OCI-LY7 (cell line): ENCODE measurements around the gene RSPRY1.
"Not testable (repeated sequence)": the region's sequence is repeated elsewhere in the genome, so short reads cannot be mapped to it uniquely, and the experiment has no call there.

Experiments used
- CTCF ChIP-seq: fragments of 200-600 bp; sonication (generic); conservative IDR thresholded peaks from 2 replicates; pipeline ENCODE4 v1.5.1; 2014; ENCODE audit warnings: mild to moderate bottlenecking, antibody characterized with exemption, low read length, moderate library complexity, mixed read lengths
- EZH2phosphoT487 ChIP-seq: fragments of 200-600 bp; sonication (generic); IDR thresholded peaks from 2 replicates; pipeline ENCODE4 v1.6.1; 2018; ENCODE audit warnings: low read depth, borderline replicate concordance, mild to moderate bottlenecking, mixed run types, antibody characterized with exemption, low read length, moderate library complexity, mixed read lengths

GRCh38 chr16:57187902-57188710 lies 2.0 kb downstream of the RSPRY1 start:
- TF ChIP-seq CTCF, EZH2phosphoT487: not testable (repeated sequence)
